ENCODE data around the gene SPRED1. TPM values are rescaled to one million over a fixed set of nuclear protein-coding genes. Genes with fewer than 3 reads are reported as not detected.
"Not testable (repeated sequence)": the region's sequence is repeated elsewhere in the genome, so short reads cannot be mapped to it uniquely, and the experiment has no call there.

The SPRED1 gene
- total and polyA plus RNA-seq, 2 of the 13 experiments (the other 11 are each of a cell fraction or from before 2014, with no cell fraction given) = 3.8 to 9.6 TPM

GRCh38 chr15:38277281-38277680 lies 24.6 kb downstream of the SPRED1 start:
- H4K20me1 ChIP-seq (ENCODE audit: insufficient read depth, low read length); CTCF ChIA-PET (ENCODE audit: low intra/inter-chr PET ratio, low total read pairs); intact Hi-C loops (cut with micrococcal nuclease; ENCODE audit: unreplicated experiment); H3K27me3 ChIP-seq (ENCODE audit: control insufficient read depth in 1 of 2, insufficient read depth in 2 of 2, low read length in 2 of 2); H3K4me1 ChIP-seq (ENCODE audit: insufficient read depth, low read length); H3K9me3 ChIP-seq (ENCODE audit: low read length); H2AFZ ChIP-seq (ENCODE audit: low read length); DNase-seq (ENCODE audit: low spot score); H3K27ac ChIP-seq (ENCODE audit: extremely low read length, insufficient read depth, low read length); FAIRE-seq; H3K9ac ChIP-seq (ENCODE audit: insufficient read depth, low read depth, low read length); H3K36me3 ChIP-seq (replicated peaks in 1 of 2; ENCODE audit: control insufficient read depth in 1 of 2, insufficient read depth in 2 of 2, low read length in 2 of 2); H3K4me3 ChIP-seq (replicated peaks in 1 of 3; ENCODE audit: insufficient read depth in 1 of 3, low read depth in 2 of 3, low read length in 3 of 3); H3K4me2 ChIP-seq (ENCODE audit: low read depth, low read length); POLR2A ChIA-PET; ATAC-seq; BruUV-seq (replicated peaks); in situ Hi-C loops (cut with HindIII; ENCODE audit: extremely low pct_ligation_motif_present, low pct_unique_long_range_greater_than_20kb): not testable (repeated sequence)
- 0% methylated on average over 1 of the region's 1 CpG for WGBS (ENCODE audit: low lambda C conversion rate)
- peaks cover 80% of the 10 kb centered on the region for H3K79me2 ChIP-seq (ENCODE audit: insufficient read depth, low read length)

- Histone ChIP-seq H3K9me3 (ENCODE audit: low read length) (no peaks in the 10 kb centered on the region), H3K36me3 (replicated peaks in 1 of 2; ENCODE audit: control insufficient read depth in 1 of 2, insufficient read depth in 2 of 2, low read length in 2 of 2) (no peaks in the 10 kb centered on the region; a peak in 1 of 5 replicates), H3K4me2 (ENCODE audit: low read depth, low read length) (no peak overlapping the region), H2AFZ (ENCODE audit: low read length) (no peak overlapping the region), H3K27ac (ENCODE audit: extremely low read length, insufficient read depth, low read length) (no peak overlapping the region), H3K4me3 (replicated peaks in 1 of 3; ENCODE audit: insufficient read depth in 1 of 3, low read depth in 2 of 3, low read length in 3 of 3) (no peak overlapping the region), H3K9ac (ENCODE audit: insufficient read depth, low read depth, low read length) (no peak overlapping the region), H3K27me3 (ENCODE audit: control insufficient read depth in 1 of 2, insufficient read depth in 2 of 2, low read length in 2 of 2) (no peaks in the 10 kb centered on the region), H4K20me1 (ENCODE audit: insufficient read depth, low read length) (peaks cover 5% of the 10 kb centered on the region; the same call in 1 of the 2 replicates), H3K4me1 (ENCODE audit: insufficient read depth, low read length) (no peaks in the 10 kb centered on the region), H3K79me2 (ENCODE audit: insufficient read depth, low read length) (peaks cover 81% of the 10 kb centered on the region)
- WGBS (ENCODE audit: low lambda C conversion rate) = 82% methylated on average over 1 of the region's 1 CpG
- BruUV-seq (replicated peaks) = no TSS peak
- intact Hi-C loops (cut with micrococcal nuclease; ENCODE audit: unreplicated experiment) = no loop called here
- TF ChIP-seq MAFF (IDR thresholded peaks at IDR 0.05; ENCODE audit: low read depth, low read length) (no peak), RXRB (CRISPR knock-in tag; IDR thresholded peaks at IDR 0.05; ENCODE audit: borderline replicate concordance) (no peak), ATRX (CRISPR knock-in tag; IDR thresholded peaks at IDR 0.05; ENCODE audit: borderline replicate concordance) (no peak)
- FAIRE-seq = no peak
- in situ Hi-C loops (cut with HindIII; ENCODE audit: extremely low pct_ligation_motif_present, low pct_unique_long_range_greater_than_20kb) = no loop called here
- POLR2A ChIA-PET = no interaction called here
- CTCF ChIA-PET (ENCODE audit: low intra/inter-chr PET ratio, low total read pairs) = no interaction called here
- no peak for ATAC-seq
- no peak for DNase-seq (ENCODE audit: low spot score)
Observed at GRCh38 chr15:38281031-38281430, 28.4 kb downstream of the SPRED1 start.

Measured in HepG2 (cell line).